AG10803 (cell line): ENCODE measurements around the gene CDKN2D.
A peak's percentile ranks its signal among the peaks of the same experiment; 100 is the strongest.

ENCODE experiments used
- DNase-seq: peaks from one replicate; pipeline ENCODE4 v3.0.0; 2010; ENCODE audit warnings: low read depth
- H3K4me3 ChIP-seq: 2 replicates; pipeline ENCODE4 v1.5.1; 2011; ENCODE audit warnings: mild to moderate bottlenecking, low read length, control low read depth
- TF ChIP-seq, protein P1 (sequence below): conservative IDR thresholded peaks from 2 replicates; pipeline ENCODE4 v1.5.1; 2011; ENCODE audit warnings: mild to moderate bottlenecking, low read length, control low read depth, inconsistent platforms

The CDKN2D gene

DNA sequence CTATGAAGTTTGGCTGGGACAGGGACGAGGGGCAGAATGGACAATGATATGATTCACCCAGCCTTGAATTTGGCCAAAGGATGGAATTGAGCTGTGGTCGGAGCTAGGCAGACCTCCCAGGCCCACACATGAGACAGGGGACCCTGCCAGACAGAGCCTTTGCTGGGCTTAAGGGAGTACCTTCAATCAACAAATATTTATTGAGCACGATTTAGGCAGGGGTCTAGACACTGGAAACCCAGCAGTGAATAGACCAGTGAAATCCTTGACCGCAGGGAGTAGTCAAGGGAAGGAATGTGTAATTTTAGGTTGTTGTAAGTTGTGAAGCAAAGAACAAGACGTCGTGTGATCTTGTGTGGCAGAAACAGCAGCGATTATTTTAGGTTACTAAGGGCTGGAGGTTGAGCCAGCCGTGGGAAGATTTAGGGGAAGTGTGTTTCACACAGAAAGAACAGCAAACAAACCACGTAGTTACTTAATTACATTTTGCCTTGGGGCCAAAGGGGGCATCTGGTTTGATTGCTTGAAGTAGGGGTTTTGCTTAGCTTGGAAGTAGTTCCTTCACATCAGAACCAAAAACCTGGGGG is 35.2 kb upstream of the CDKN2D start:
- peak; percentile 34 for DNase-seq
- TF ChIP-seq, protein P1, sequence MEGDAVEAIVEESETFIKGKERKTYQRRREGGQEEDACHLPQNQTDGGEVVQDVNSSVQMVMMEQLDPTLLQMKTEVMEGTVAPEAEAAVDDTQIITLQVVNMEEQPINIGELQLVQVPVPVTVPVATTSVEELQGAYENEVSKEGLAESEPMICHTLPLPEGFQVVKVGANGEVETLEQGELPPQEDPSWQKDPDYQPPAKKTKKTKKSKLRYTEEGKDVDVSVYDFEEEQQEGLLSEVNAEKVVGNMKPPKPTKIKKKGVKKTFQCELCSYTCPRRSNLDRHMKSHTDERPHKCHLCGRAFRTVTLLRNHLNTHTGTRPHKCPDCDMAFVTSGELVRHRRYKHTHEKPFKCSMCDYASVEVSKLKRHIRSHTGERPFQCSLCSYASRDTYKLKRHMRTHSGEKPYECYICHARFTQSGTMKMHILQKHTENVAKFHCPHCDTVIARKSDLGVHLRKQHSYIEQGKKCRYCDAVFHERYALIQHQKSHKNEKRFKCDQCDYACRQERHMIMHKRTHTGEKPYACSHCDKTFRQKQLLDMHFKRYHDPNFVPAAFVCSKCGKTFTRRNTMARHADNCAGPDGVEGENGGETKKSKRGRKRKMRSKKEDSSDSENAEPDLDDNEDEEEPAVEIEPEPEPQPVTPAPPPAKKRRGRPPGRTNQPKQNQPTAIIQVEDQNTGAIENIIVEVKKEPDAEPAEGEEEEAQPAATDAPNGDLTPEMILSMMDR = no peak
- H3K4me3 ChIP-seq = peak overlapping the region; percentile 93

DNA sequence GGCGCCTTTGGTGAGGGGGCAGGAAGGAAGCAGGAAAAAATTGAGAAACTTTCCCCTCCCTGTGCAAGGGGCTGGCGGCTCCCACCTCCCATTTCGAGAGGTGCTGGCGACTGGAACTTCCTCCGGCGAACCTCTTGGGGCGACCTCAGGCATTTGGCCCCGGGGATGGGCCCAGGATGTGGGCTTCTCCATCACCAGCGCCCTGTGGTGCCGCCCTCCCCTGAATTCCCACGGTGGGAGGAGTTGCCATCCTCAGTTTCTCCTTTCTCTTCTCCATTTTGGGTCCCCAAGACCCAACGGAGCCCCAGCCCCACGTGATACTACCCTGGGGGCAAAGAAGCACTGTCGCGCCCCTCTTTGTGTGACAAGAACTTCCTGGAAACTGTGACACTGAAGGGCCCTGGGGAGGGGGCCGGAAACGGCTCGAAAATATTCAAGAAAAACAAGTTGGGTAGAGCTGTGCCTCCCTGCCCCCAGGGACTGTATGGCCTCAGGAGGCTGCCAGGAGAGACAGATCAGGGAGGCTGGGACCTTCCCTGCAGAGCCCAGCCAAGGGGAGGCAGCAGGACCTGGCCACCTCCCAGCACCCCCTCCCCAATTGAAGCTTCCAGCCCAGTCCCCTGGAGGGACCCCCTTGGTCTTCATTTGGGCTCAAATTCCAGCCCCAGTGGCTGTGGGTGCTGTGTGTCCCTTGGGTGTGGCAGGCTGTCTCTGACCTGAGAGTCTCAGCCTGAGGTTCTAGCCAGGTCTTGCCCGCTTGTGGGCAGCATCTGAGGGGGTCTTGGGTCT is 34.5 kb upstream of the CDKN2D start:
- TF ChIP-seq, protein P1 = no peak
- H3K4me3 ChIP-seq = peak overlapping the region; percentile 93
- peak; percentile 40 for DNase-seq

DNA sequence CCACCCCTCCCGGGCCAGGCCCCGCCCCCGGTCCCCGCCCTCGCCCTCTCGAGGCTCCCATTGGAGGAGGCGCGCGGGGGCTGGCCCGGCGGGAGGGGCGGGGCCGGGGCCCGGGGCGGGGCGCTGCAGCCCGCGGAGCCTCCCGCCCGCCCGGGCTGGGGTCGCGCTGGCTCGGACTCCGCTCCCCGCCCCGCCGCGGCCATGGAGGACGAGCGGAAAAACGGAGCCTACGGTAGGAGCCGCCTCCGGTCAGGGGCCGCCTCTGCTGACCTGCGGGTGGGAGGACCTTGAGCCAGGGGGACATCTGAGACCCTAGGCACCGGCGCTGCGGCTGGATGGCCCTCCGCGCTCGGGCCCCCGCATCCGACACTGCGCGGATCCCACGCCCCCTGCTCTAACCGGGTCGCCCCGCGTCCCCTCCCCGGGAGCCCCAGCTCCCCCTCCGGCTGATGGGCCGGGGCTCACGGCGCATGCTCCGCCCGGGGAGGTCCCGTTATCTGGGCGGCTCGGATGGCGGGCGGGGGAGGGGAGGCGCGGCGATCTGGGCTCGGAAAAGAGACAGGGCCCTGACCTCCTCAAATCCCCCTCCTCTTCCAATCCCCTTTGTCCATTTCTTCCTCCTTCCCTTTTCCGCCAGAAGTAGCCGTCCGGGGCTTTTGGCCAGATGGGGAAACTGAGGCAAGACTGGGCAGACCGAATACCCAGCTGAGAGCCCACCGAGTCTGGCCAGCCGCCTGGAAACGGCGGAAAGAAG is 33.7 kb upstream of the CDKN2D start:
- peak overlapping the region; percentile 93 for H3K4me3 ChIP-seq
- DNase-seq = peak; percentile 62
- TF ChIP-seq, protein P1 = no peak; the same call in 1 of the 2 replicates

DNA sequence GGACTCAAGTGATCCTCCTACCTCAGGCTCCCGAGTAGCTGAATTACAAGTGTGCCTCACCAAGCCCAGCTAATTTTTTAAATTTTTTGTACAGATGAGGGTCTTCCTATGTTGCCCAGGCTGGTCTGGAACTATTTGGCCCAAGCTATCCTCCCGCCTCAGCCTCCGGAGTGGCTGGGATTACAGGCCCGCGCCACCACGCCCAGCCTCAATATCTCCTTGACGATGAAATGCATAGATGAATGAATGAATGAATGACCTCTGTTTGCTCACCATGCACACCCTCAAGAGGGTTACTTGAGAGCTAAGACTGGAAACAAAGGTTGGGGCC is 33.2 kb upstream of the CDKN2D start:
- no peak overlapping the region for H3K4me3 ChIP-seq
- TF ChIP-seq, protein P1 = no peak
- DNase-seq = no peak

DNA sequence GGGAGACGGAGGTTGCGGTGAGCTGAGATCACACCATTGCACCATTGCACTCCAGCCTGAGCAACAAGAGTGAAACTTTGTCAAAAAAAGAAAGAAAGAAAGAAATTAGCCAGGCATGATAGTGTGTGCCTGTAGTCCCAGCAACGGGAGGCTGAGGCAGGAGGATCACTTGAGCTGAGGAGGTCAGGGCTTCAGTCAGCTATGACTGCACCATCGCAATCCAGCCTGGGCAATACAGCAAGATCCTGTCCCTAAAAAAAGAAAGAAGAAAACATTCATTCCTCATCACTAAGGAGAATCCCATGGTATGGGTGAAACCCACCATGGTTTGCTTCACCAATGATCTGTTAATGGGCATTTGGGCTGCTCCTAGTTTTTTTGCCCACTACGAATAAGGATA is 31.4 kb upstream of the CDKN2D start:
- TF ChIP-seq, protein P1 = no peak
- no peak for DNase-seq
- no peak overlapping the region for H3K4me3 ChIP-seq

DNA sequence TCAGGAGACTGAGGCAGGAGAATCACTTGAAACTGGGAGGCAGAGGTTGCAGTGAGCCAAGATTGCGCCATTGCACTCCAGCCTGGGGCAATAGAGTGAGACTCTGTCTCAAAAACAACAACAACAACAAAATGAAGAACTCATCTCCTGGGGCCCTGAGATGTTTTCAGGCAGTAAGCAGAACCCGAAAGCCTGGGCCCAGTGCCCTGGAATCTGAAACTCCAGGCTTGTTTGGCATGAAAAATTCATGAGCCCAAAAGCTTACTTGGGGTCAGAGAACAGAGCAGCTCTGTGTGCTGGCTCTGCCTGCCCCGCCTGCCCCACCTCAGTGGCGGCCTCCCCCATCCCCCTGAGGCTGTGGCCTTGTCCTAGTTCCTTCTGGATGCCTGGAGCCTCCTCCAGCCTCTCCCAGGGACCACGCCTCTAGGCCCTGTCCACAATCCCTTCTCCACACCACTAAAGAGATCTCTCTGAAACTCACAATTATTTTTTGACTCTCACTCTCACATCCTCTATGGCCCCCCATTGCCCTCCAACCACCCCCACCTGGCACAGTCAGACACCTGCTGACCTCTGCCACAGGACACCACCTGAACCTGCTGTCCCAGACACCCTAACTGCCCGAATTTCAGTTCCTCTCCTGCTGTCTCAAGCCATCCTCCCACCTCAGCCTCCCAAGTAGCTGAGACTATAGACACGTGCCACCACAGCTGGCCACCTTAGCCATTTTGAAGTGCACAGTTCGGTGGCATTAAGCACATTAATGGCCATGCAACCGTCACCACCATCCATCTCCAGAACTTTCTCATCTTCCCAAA is 25.2 kb upstream of the CDKN2D start:
- DNase-seq = peak; percentile 61

More for the DNA sequence above, 25.2 kb upstream of the CDKN2D start:
- TF ChIP-seq, protein P1 = no peak
- H3K4me3 ChIP-seq = no peak overlapping the region
